Adrenal gland (tissue), 12 donors: ENCODE measurements around the gene POU2F3. TPM values are rescaled to one million over a fixed set of nuclear protein-coding genes. Genes with fewer than 3 reads are reported as not detected.

Source experiments
- DNase-seq, 7 donors: peaks; one replicate each; pipeline ENCODE4 v3.0.0-alpha.2; 2019 to 2020
- H3K27ac ChIP-seq, 5 donors: fragments of 200-600 bp; sonication (generic) in 4 of 5; 1 replicate in 3 of 5; 2 replicates in 2 of 5; pipeline versions ENCODE4 v1.5.1 to v1.8.0; 2016 to 2020; ENCODE audit warnings: mild to moderate bottlenecking in 1 of 5
- H3K27me3 ChIP-seq: fragments of 200-600 bp; 2 replicates; pipeline ENCODE4 v1.8.0; 2021
- H3K36me3 ChIP-seq, 2 donors: fragments of 200-600 bp; replicated peaks in 1 of 2; 1 replicate in 1 of 2; 2 replicates in 1 of 2; pipeline versions ENCODE4 v1.5.1 to v1.8.0; 2018 to 2022
- H3K4me1 ChIP-seq, 2 donors: fragments of 200-600 bp; replicated peaks in 1 of 2; 1 replicate in 1 of 2; 2 replicates in 1 of 2; pipeline versions ENCODE4 v1.5.1 to v1.8.0; 2018 to 2021
- H3K4me3 ChIP-seq, 4 donors: fragments of 200-600 bp; sonication (generic) in 3 of 4; one replicate each; pipeline ENCODE4 v1.5.1; 2016 to 2018
- H3K9me3 ChIP-seq, 3 donors: fragments of 200-600 bp; sonication (generic) in 1 of 3; replicated peaks in 1 of 3; 1 replicate in 2 of 3; 2 replicates in 1 of 3; pipeline versions ENCODE4 v1.5.1 to v1.8.0; 2016 to 2021
- CTCF ChIP-seq, 6 experiments: fragments of 450-650 bp in 4 of 6; fragments of 200-600 bp in 2 of 6; sonication (generic) in 1 of 6; IDR thresholded peaks; 1 replicate in 5 of 6; 2 replicates in 1 of 6; pipeline versions ENCODE4 v1.5.1 to v1.8.0; 2016 to 2021; ENCODE audit warnings: antibody characterized with exemption in 6 of 6, mild to moderate bottlenecking in 2 of 6, moderate library complexity in 1 of 6
- POLR2A ChIP-seq, 2 donors: fragments of 450-650 bp; IDR thresholded peaks; one replicate each; pipeline ENCODE4 v1.6.1; 2017; ENCODE audit warnings: antibody characterized with exemption in 2 of 2, mild to moderate bottlenecking in 2 of 2, moderate library complexity in 1 of 2
- WGBS, 4 donors: extraction: QIAGEN DNeasy Blood & Tissue Kit in 2 of 4; methylation state at CpG; one replicate each; pipeline versions ENCODE4 v1.1.5 to v1.1.7; 2013 to 2017; 5-methylcytosine and 5-hydroxymethylcytosine counted together
- intact Hi-C, 2 donors: fragments of 100-400 bp; cut with DNase I; formaldehyde crosslinking; loops; one replicate each; pipeline versions ENCODE4 v1.14.1 to v1.15.0; 2022 to 2023
- polyA plus RNA-seq, 3 donors: library from polyadenylated mRNA; stranded (reverse); fragments of 200-250 nt in 2 of 3; fragments of 350-450 nt in 1 of 3; fragmentation: Illumina TruSeq in 1 of 3; extraction: RNeasy Lipid Tissue Mini Kit (QIAGEN cat#74804) in 1 of 3; gene quantifications; one replicate each; pipeline ENCODE4 v1.2.3, GENCODE V29; 2013 to 2014
- total RNA-seq, 9 donors: library from RNA; depleted of rRNA in 4 of 9; stranded (reverse); fragments of >200 nt in 4 of 9; fragments of 120-200 nt in 1 of 9; fragmentation: NEBNext Ultra II Directional in 1 of 9; extraction: Animal tissue kit (Norgen Biotek cat#: 25700) in 1 of 9; gene quantifications; one replicate each; pipeline versions ENCODE4 v1.1.0 to v1.2.4, GENCODE V29; 2013 to 2023
- donor health status: healthy with polysubstance abuse.
- donor health status: Bipolar disorder and iron deficiency.
- donor health status: DM: yes; HTN: yes; CAD: no.
- donor health status: DM: no; HTN: no; CAD: no.
- donor health status: DM: no; HTN: no; CAD: no.
- donor health status: DM: yes; HTN: yes; CAD: no.

The POU2F3 gene
- total and polyA plus RNA-seq, 12 donors: 0.07 to 1.4 (median 0.17) TPM; not detected in 3

- 10 to 20% (median 15%) methylated on average over 3 to 9 of the region's 9 CpGs for WGBS, 4 donors
- intact Hi-C loops: no loop called here
- Histone ChIP-seq H3K27me3 (peaks cover 2% of the 10 kb centered on the region), H3K27ac (no peak overlapping the region), H3K4me1 (no peaks in the 10 kb centered on the region), H3K9me3 (no peaks in the 10 kb centered on the region), H3K4me3 (no peak overlapping the region), H3K36me3 (no peaks in the 10 kb centered on the region)
- no peak for DNase-seq
- no peak for TF ChIP-seq POLR2A (IDR thresholded peaks at IDR 0.05)
- no peak for TF ChIP-seq CTCF (IDR thresholded peaks at IDR 0.05)
Observed at GRCh38 chr11:120255519-120255866, 15.6 kb downstream of the POU2F3 start.

- peaks cover 2% of the 10 kb centered on the region for H3K27me3 ChIP-seq
- H3K36me3 ChIP-seq: no peaks in the 10 kb centered on the region
- H3K4me3 ChIP-seq: no peak overlapping the region
- WGBS, 4 donors: 57 to 66% (median 62%) methylated on average over 4 of the region's 4 CpGs
- intact Hi-C loops: no loop called here
- H3K9me3 ChIP-seq: no peaks in the 10 kb centered on the region
- TF ChIP-seq CTCF (IDR thresholded peaks at IDR 0.05): no peak
- TF ChIP-seq POLR2A (IDR thresholded peaks at IDR 0.05): no peak
- H3K27ac ChIP-seq: no peak overlapping the region
- H3K4me1 ChIP-seq: no peaks in the 10 kb centered on the region
- DNase-seq: no peak
Observed at GRCh38 chr11:120256178-120256577, 16.2 kb downstream of the POU2F3 start.

- Histone ChIP-seq H3K4me3 (no peak overlapping the region), H3K9me3 (no peaks in the 10 kb centered on the region), H3K27ac (no peak overlapping the region), H3K4me1 (no peaks in the 10 kb centered on the region), H3K36me3 (no peaks in the 10 kb centered on the region), H3K27me3 (peaks cover 2% of the 10 kb centered on the region)
- 71 to 90% (median 78%) methylated on average over 2 of the region's 2 CpGs for WGBS, 4 donors
- intact Hi-C loops: no loop called here
- TF ChIP-seq CTCF (IDR thresholded peaks at IDR 0.05) (no peak), POLR2A (IDR thresholded peaks at IDR 0.05) (no peak)
- no peak for DNase-seq
Observed at GRCh38 chr11:120256779-120257178, 16.8 kb downstream of the POU2F3 start.

- Histone ChIP-seq H3K27ac (no peak overlapping the region), H3K4me3 (no peak overlapping the region), H3K36me3 (no peaks in the 10 kb centered on the region), H3K9me3 (no peaks in the 10 kb centered on the region), H3K27me3 (peaks cover 2% of the 10 kb centered on the region), H3K4me1 (no peaks in the 10 kb centered on the region)
- no peak for TF ChIP-seq CTCF (IDR thresholded peaks at IDR 0.05)
- TF ChIP-seq POLR2A (IDR thresholded peaks at IDR 0.05): no peak
- intact Hi-C loops: no loop called here
- 69 to 83% (median 77%) methylated on average over 9 of the region's 9 CpGs for WGBS, 4 donors
- no peak for DNase-seq
Observed at GRCh38 chr11:120257346-120257745, 17.4 kb downstream of the POU2F3 start.
